BE2C (cell line): Measurements from ENCODE around the gene MEF2A.

Source experiments
- DNase-seq: peaks from one replicate; pipeline ENCODE4 v3.0.0-alpha.2; 2020
- H3K27me3 ChIP-seq: fragments of 250-450 bp; sonication (Bioruptor Pico); 2 replicates; pipeline ENCODE4 v1.5.1; 2020; ENCODE audit warnings: mild to moderate bottlenecking
- H3K36me3 ChIP-seq: fragments of 250-450 bp; sonication (Bioruptor Pico); 2 replicates; pipeline ENCODE4 v1.5.1; 2020; ENCODE audit warnings: mild to moderate bottlenecking
- H3K4me1 ChIP-seq: fragments of 250-450 bp; sonication (Bioruptor Pico); 2 replicates; pipeline ENCODE4 v1.5.1; 2020
- H3K4me3 ChIP-seq: 2 replicates; pipeline ENCODE4 v1.5.1; 2011; ENCODE audit warnings: low read depth, low read length
- H3K9me3 ChIP-seq: fragments of 250-450 bp; sonication (Bioruptor Pico); 2 replicates; pipeline ENCODE4 v1.5.1; 2020
- CTCF ChIP-seq: IDR thresholded peaks from 2 replicates; pipeline ENCODE4 v1.5.1; 2012; ENCODE audit warnings: mild to moderate bottlenecking, low read depth, low read length

MEF2A gene

DNA sequence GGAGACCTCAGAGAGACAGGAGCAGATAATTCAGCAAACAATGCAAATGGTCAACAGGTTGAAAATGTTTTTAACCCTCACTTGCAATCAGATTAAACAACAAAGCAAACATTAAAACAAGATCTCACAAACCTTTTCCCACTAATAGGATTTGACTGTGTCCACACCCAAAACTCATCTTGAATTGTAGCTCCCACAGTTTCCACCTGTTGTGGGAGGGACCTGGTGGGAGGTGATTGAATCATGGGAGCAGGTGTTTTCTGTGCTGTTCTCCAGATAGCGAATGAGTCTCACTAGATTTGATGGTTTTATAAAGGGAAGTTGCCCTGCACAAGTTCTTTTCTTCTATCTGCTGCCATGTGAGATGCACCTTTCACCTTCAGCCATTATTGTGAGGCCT lies 168.8 kb downstream of the MEF2A start:
- DNase-seq, result no peak
- H3K36me3 ChIP-seq, result no peaks in the 10 kb centered on the region
- no peaks in the 10 kb centered on the region for H3K27me3 ChIP-seq
- no peaks in the 10 kb centered on the region for H3K4me1 ChIP-seq
- H3K4me3 ChIP-seq, result no peak overlapping the region
- H3K9me3 ChIP-seq, result no peaks in the 10 kb centered on the region
- TF ChIP-seq CTCF, result no peak

DNA sequence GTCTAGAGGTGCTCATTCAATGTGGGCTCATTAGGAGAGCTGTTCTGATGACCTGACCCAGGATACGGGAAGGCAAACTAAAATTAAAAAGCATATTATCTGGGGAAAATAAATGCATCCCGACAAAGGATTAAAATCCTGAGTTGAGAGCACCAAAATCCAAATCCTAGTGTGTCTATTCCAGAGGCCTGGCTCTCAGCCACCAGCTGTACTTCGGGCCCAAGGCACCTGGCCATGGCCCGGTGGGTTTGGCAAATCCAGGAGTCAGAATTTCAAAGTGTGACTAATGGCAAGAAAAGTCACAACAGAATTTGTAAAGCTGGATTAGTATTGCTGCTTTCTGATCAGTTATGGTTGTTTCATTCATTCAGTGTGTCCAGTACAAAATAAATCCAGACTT lies 170.1 kb downstream of the MEF2A start:
- no peak for DNase-seq
- Histone ChIP-seq H3K27me3 (no peaks in the 10 kb centered on the region), H3K9me3 (no peaks in the 10 kb centered on the region), H3K4me1 (no peaks in the 10 kb centered on the region), H3K4me3 (no peak overlapping the region), H3K36me3 (no peaks in the 10 kb centered on the region)
- TF ChIP-seq CTCF, result no peak

DNA sequence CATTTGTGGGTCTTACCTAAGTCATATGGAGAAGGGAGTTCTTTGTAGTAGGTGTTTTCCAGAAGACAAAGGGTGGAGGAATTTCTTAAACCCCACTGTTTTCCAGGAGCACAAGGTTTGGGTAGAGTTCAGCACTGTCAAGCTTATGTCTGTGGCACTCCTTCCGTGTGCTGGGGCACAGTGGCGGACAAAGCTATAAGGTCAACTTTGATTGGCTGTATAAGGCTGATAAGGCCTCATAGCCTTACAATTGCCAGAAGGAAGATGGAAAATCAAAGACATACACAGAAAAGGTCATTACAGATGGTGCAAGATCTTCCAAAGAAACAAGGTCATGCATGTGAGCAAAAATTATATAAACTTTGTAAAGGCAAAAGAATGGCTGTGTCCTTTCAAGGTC lies 170.9 kb downstream of the MEF2A start:
- H3K27me3 ChIP-seq, result no peaks in the 10 kb centered on the region
- no peak overlapping the region for H3K4me3 ChIP-seq
- H3K36me3 ChIP-seq, result no peaks in the 10 kb centered on the region
- DNase-seq, result no peak
- TF ChIP-seq CTCF, result no peak
- H3K9me3 ChIP-seq, result no peaks in the 10 kb centered on the region
- H3K4me1 ChIP-seq, result no peaks in the 10 kb centered on the region

- H3K4me3 ChIP-seq, result no peak overlapping the region
- H3K27me3 ChIP-seq, result no peaks in the 10 kb centered on the region
- no peaks in the 10 kb centered on the region for H3K36me3 ChIP-seq
- no peaks in the 10 kb centered on the region for H3K4me1 ChIP-seq
- H3K9me3 ChIP-seq, result no peaks in the 10 kb centered on the region
- TF ChIP-seq CTCF, result no peak
- DNase-seq, result no peak
Observed at GRCh38 chr15:99738021-99738847, 172.4 kb downstream of the MEF2A start.

DNA sequence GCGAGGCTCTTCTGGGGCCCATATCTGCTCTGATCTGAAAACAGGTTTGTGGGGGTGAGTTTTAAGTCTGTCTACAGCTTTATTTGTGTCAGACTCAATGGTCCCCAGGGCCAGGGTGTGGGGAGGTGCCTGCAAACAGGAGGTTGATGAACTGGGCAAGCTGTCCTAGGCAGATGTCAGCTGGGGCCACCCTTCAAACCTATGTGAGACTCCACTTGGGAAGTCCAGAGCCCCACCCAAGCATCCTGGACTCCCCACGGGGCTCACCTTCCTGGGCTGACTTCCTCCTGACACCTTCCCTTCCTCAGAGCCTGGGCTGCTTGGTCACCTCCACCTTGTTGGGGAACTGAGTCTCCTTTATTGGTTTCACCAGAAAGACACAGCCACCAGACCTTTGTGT lies 176.1 kb downstream of the MEF2A start:
- H3K36me3 ChIP-seq, result no peaks in the 10 kb centered on the region
- H3K4me3 ChIP-seq, result no peak overlapping the region
- H3K9me3 ChIP-seq, result no peaks in the 10 kb centered on the region
- no peaks in the 10 kb centered on the region for H3K4me1 ChIP-seq
- no peak for DNase-seq
- no peak for TF ChIP-seq CTCF
- no peaks in the 10 kb centered on the region for H3K27me3 ChIP-seq

DNA sequence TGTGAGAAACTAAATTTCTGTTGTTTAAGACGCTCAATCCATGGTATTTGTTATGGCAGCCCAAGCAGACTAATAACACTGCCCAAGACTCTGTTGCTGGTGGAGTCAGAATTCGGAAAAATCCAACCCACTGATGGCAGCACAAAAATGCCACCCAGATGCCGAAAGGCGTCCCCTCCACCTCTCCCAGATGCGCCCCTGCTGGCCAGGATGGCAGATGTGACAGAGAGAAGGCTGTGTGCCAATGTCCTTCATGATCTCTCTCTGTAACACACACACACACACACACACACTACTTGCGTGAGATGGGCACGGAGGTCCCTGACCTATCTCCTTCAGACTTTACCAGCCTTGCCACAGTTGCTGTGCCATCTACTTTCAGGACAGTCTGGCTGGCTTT lies 178.4 kb downstream of the MEF2A start:
- peak; percentile 25 for TF ChIP-seq CTCF
- no peaks in the 10 kb centered on the region for H3K4me1 ChIP-seq
- H3K9me3 ChIP-seq, result no peaks in the 10 kb centered on the region
- H3K4me3 ChIP-seq, result no peak overlapping the region
- no peak for DNase-seq
- H3K36me3 ChIP-seq, result no peaks in the 10 kb centered on the region
- H3K27me3 ChIP-seq, result no peaks in the 10 kb centered on the region
